H1 (cell line): ENCODE data around the gene KCTD12. TPM values are rescaled to one million over a fixed set of nuclear protein-coding genes. Genes with fewer than 3 reads are reported as not detected.

ENCODE experiments used
- ASH2L ChIP-seq: fragments of 200-600, 300-600 bp; sonication (generic); IDR thresholded peaks from one replicate; pipeline ENCODE4 v1.7.1; 2017; ENCODE audit warnings: low read length
- CBX8 ChIP-seq: fragments of 300-800, 300-1000 bp; sonication (generic); IDR thresholded peaks from 2 replicates; pipeline ENCODE4 v1.7.1; 2016; ENCODE audit warnings: low read depth, low read length, borderline replicate concordance
- EGR1 ChIP-seq: IDR thresholded peaks from 2 replicates; pipeline ENCODE4 v1.6.1; 2011; ENCODE audit warnings: low read depth, low read length, borderline replicate concordance
- EP300 ChIP-seq, 2 experiments: IDR thresholded peaks; 1 replicate in 1 of 2; 2 replicates in 1 of 2; pipeline ENCODE4 v1.6.1; 2011 to 2012; ENCODE audit warnings: low read depth in 2 of 2, low read length in 2 of 2, mild to moderate bottlenecking in 2 of 2, borderline replicate concordance in 1 of 2, inconsistent platforms in 1 of 2, moderate library complexity in 1 of 2
- JUND ChIP-seq: IDR thresholded peaks from 2 replicates; pipeline ENCODE4 v1.6.1; 2011; ENCODE audit warnings: mild to moderate bottlenecking, improper control_type of control experiment, low read length
- TAF7 ChIP-seq: optimal IDR thresholded peaks from 2 replicates; pipeline ENCODE3; 2011; ENCODE audit warnings: low read depth, mild to moderate bottlenecking, inconsistent platforms, low read length, moderate library complexity, borderline replicate concordance
- polyA plus RNA-seq, 7 experiments: library from polyadenylated mRNA; depleted of rRNA in 3 of 7; stranded (reverse) in 5 of 7; unstranded in 2 of 7; fragments of >200 nt in 5 of 7; fragments of 200-250 nt in 2 of 7; gene quantifications; 1 replicate in 5 of 7; 2 replicates in 1 of 7; 4 replicates in 1 of 7; pipeline versions ENCODE4 v1.2.1 to v1.2.3, GENCODE V29; 2011 to 2013; ENCODE audit warnings: missing spikeins in 2 of 7, mixed read lengths in 2 of 7
- total RNA-seq: library from RNA; stranded (reverse); fragmentation: NEBNext Ultra II Directional; extraction: Animal tissue kit (Norgen Biotek cat#: 25700); gene quantifications from 2 replicates; pipeline ENCODE4 v1.2.1, GENCODE V29; 2021

The KCTD12 gene
- total and polyA plus RNA-seq, 2 of the 8 experiments (the other 6 are each of a cell fraction or from before 2014, with no cell fraction given), result 2.5 to 9.6 TPM

GRCh38 chr13:76884907-76885202, 1.4 kb downstream of the KCTD12 start (continued):
- TF ChIP-seq EP300 (IDR thresholded peaks at IDR 0.05; ENCODE audit: borderline replicate concordance in 1 of 2, low read depth in 2 of 2, low read length in 2 of 2) (no peak), CBX8 (no peak), TAF7 (no peak), JUND (no peak), ASH2L (no peak), EGR1 (no peak)
